Thyroid gland (tissue), 4 donors: Measurements from ENCODE around the gene PTTG1.

ENCODE experiments used
- CTCF ChIP-seq, 6 experiments: fragments of 200-600 bp in 3 of 6; fragments of 450-650 bp in 3 of 6; sonication (generic) in 3 of 6; IDR thresholded peaks; one replicate each; pipeline ENCODE4 v1.5.1; 2016 to 2019; ENCODE audit warnings: antibody characterized with exemption in 6 of 6, mild to moderate bottlenecking in 2 of 6, inconsistent platforms in 1 of 6, moderate library complexity in 1 of 6
- POLR2A ChIP-seq, 2 donors: fragments of 450-650 bp; IDR thresholded peaks; one replicate each; pipeline ENCODE4 v1.6.1; 2017; ENCODE audit warnings: antibody characterized with exemption in 2 of 2, mild to moderate bottlenecking in 2 of 2, moderate library complexity in 1 of 2

- TF ChIP-seq POLR2A (IDR thresholded peaks at IDR 0.05) (no peak), CTCF (IDR thresholded peaks at IDR 0.05) (no peak)
These were observed 36.2 kb upstream of the PTTG1 start for GRCh38 chr5:160385496-160385895.
